HG03457 (cell line): Measurements from ENCODE around the gene CEBPG.

Source experiments
- ATAC-seq: cut with Tn5 transposase; IDR thresholded peaks from one replicate; pipeline ENCODE4 v1.9.1; 2021; ENCODE audit warnings: moderate number of reproducible peaks; ENCODE audit not compliant: unreplicated experiment

CEBPG gene

DNA sequence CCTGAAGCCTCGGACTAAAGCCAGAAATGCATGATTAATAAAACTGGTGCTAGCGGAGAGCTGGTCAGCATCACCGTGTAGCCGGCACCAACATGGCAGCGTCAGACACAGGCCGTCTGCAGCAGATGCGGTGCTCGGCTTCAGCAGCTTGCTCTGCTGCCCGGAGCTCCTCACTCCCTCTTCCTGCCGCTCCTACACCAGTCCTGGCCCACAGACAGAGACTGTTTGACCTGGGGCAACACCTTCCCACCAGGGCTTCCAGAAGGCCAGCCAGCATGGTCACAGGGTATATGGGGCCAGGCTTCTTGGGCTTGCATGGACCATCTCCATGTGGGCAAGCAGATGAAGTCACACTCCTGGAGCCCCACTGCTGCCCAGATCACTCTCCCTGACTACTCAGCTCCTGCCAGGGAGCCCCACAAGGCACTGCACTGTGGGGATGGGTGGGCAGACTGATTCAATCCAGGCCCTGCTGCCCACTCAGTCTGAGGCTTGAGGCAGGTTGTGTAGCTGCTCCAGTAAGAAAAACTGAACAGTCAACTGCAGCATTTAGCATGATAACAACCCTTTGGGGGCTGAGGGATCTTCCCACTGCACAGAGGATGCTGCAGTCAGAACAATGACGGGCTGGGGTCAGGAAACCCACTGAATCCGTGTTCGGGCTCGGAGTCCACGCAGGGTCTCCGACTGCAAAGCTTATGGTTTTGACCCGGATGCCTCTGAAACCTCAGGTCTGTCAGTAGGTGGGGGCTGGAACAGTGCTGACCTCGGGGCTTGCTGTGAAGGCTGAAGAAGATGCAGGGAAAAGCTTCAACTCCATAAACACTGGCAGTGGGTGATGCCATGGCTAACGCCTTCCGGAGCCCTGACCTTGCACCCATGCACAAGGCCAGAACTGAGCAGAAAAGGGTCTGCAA, 45.6 kb downstream of the CEBPG start:
- no peak for ATAC-seq

DNA sequence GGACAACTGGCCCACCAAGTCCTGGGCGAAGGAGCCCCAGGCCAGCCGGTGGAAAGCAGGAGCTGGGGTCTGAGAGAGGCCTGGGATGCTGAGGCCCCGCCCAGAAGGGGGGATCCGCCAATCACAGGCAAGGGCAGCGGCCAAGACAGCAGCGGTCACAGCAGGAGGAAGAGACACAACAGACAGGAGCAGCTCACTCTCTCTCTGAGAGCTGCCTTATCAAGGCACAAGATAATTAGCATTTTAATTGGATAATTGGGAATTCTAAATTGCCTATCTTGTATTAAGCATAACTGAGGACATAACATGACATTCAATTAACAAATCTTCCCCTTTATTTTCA, 46.2 kb downstream of the CEBPG start:
- ATAC-seq, result no peak

- no peak for ATAC-seq
Observed at GRCh38 chr19:33420821-33421220, 47.3 kb downstream of the CEBPG start.

GRCh38 chr19:33421368-33421767, 47.9 kb downstream of the CEBPG start:
- ATAC-seq, result no peak

DNA sequence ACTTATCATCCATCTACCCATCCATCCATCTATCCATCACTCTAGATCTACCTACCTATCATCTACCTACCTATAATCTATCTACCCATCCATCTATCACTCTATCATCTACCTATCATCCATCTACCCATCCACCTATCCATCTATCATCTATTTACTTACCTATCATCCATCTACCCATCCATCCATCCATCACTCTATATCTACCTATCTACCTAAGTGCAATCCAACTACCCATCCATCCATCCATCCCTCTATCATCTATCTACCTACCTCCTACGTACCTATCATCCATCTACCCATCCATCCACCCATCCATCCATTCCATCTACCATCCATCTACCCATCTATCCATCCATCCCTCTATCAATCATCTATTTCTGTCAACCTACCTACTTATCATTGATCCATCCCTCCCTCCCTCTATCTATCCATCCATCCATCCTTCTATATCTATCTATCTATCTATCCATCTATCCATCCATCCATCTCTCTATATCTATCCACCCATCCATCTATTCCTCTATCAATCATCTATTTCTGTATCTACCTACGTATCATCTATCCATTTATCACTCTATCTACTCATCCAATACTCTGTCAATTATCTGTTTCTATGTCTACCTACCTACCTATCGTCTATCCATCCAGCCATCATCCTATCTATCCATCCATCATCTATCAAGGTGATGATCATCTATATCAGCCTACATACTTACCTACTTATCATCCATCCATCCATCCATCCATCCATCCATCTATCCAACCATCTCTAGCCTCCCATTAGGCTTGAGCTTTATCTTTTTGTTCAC, 49.1 kb downstream of the CEBPG start:
- ATAC-seq, result no peak

GRCh38 chr19:33424181-33424580, 50.7 kb downstream of the CEBPG start:
- no peak for ATAC-seq

GRCh38 chr19:33426621-33427361, 53.3 kb downstream of the CEBPG start:
- no peak for ATAC-seq

DNA sequence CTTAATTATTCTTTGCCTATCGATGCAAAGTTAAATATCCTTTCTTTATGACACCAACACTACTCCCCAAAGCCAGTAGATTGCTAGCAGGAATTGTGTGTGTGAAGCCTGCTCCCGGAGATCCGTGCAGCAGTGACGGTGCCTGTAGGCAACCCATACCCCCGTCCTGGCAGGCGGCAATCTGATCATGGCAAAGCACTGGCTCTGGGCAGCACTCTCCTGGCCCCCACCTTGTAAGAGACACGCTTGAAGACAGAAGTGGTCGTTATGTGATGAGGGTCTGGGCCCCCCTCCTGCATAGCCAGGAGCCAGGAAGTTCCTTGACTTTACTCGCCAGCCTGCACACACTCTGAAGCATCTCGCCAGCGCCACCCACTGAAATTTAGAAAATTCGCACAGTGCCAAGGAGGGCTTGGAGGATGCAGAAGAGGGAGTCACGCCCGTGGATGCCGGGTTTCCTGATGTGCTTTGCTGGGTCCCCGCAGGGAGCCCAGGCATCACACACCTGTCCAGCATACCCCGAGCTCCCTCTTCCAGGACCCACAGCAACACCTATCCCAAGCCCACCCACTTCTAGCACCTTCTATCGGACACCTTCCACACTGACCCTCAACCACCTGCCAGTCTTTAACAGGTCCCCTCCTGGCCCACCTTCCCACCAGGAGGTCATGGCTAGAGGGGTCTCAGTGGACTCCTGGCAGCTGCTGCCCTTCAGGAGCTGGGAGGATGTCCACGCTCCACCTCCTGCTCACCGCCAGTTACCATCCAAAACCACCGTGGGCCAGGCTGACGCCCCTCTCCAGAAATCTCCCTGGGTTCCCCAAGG, 54.5 kb downstream of the CEBPG start:
- no peak for ATAC-seq

DNA sequence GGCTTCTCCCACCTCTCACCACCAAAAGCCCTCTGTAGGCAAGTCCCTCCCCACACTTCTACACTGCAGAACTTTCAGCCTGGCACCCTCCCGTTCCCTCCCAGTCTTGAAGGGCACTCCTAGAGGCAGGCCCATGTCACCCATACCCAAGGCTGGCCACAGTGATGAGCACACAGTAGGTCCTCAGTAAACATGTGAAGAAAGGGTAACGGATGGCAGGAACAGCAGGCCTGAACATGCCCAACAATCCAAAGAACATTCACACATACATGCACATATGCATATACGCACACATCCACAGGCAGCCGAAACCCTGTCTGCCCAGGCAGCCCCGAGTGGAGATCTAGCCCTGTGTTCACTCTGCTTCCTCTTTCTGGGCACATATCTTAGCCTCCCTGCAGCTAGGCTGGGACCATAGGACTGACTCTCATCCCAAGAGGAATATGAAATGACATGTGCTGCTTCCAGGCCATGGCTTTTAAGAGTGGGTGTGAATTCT, 55.2 kb downstream of the CEBPG start:
- ATAC-seq, result no peak

GRCh38 chr19:33429891-33430673, 56.6 kb downstream of the CEBPG start:
- ATAC-seq, result no peak

GRCh38 chr19:33430674-33431277, 57.3 kb downstream of the CEBPG start:
- ATAC-seq, result no peak

DNA sequence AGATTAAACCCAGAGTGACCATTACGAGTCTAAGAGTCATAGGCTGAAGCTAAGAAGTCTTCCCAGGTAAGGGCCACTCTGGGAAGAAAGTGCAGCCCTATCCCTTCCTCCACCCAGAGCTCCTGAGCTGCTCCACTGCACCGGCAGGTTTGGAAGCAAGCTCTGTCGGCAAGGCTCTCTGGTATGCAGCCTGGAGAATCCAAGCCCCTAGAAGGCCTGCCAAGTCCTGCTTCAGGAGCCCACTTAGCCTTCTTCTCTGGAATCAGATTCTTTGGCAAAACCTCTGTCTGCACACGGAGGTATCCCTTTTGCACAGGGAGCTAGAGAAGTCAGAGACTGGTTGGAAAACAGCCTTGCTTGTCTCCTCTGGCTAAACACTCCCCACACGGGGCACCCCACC, 58.5 kb downstream of the CEBPG start:
- no peak for ATAC-seq
